HepG2 (cell line): ENCODE results near the gene BICRA. TPM values are rescaled to one million over a fixed set of nuclear protein-coding genes. Genes with fewer than 3 reads are reported as not detected.

Experiments
- ATAC-seq: fragments of 200-7000 bp; cut with Tn5 transposase; 3 replicates; pipeline ENCODE4 v1.9.1; 2020; ENCODE audit warnings: mild to moderate bottlenecking, moderate library complexity
- BruUV-seq: library from RNA; stranded (reverse); fragments of 400-500 nt; replicated peaks from 2 replicates; lab custom pipeline; 2021; lab: Mats Ljungman, UMichigan
- CTCF ChIA-PET: fragments of 300-600 bp; formaldehyde crosslinking; extraction: SDS; loops from one replicate; lab custom pipeline; 2021; ENCODE audit warnings: low total read pairs, inconsistent platforms, low intra/inter-chr PET ratio; lab: Yijun Ruan, JAX
- POLR2A ChIA-PET: fragments of 350-600 bp; sonication (Branson Sonifier 250); formaldehyde crosslinking; loops from one replicate; lab custom pipeline; 2020; ENCODE audit warnings: antibody characterized with exemption, inconsistent platforms; lab: Yijun Ruan, JAX
- DNase-seq: peaks from one replicate; pipeline ENCODE4 v3.0.0-alpha.2; 2015; ENCODE audit warnings: low spot score
- FAIRE-seq: peaks from 3 replicates; lab custom pipeline; 2011; peaks lifted over from hg19 to GRCh38; lab: Jason Lieb, UNC
- H2AFZ ChIP-seq: one replicate; pipeline ENCODE4 v1.6.1; 2011; ENCODE audit warnings: low read length, inconsistent platforms
- H3K27ac ChIP-seq: fragments of 300-600 bp; 3 replicates; pipeline ENCODE4 v1.8.0; 2011; ENCODE audit warnings: mixed run types, mild to moderate bottlenecking, mixed read lengths, low read length, inconsistent platforms; ENCODE audit not compliant: insufficient read depth; ENCODE audit errors: extremely low read length
- H3K27me3 ChIP-seq, 2 experiments: fragments of 200-600 bp in 1 of 2; 2 replicates in 1 of 2; 3 replicates in 1 of 2; pipeline versions ENCODE4 v1.6.0 to v1.8.0; 2011; ENCODE audit warnings: low read length in 2 of 2, mild to moderate bottlenecking in 2 of 2, moderate library complexity in 2 of 2, inconsistent platforms in 1 of 2; ENCODE audit not compliant: insufficient read depth in 2 of 2, control insufficient read depth in 1 of 2
- H3K36me3 ChIP-seq, 2 experiments: fragments of 200-600 bp in 1 of 2; replicated peaks in 1 of 2; 2 replicates in 1 of 2; 3 replicates in 1 of 2; pipeline versions ENCODE4 v1.5.1 to v1.8.0; 2011; ENCODE audit warnings: low read length in 2 of 2, inconsistent platforms in 1 of 2; ENCODE audit not compliant: insufficient read depth in 2 of 2, control insufficient read depth in 1 of 2
- H3K4me1 ChIP-seq: 2 replicates; pipeline ENCODE4 v1.5.1; 2012; ENCODE audit warnings: low read length, inconsistent platforms; ENCODE audit not compliant: insufficient read depth
- H3K4me2 ChIP-seq: 2 replicates; pipeline ENCODE4 v1.6.0; 2011; ENCODE audit warnings: low read depth, low read length, inconsistent platforms
- H3K4me3 ChIP-seq, 3 experiments: fragments of 200-600 bp in 1 of 3; sonication (generic), shearing (Covaris generic) in 1 of 3; replicated peaks in 1 of 3; 2 replicates each; pipeline ENCODE4 v1.5.1; 2011 to 2016; ENCODE audit warnings: low read length in 3 of 3, inconsistent platforms in 2 of 3, low read depth in 2 of 3, mild to moderate bottlenecking in 2 of 3, control low read depth in 1 of 3, mixed read lengths in 1 of 3; ENCODE audit not compliant: insufficient read depth in 1 of 3
- H3K79me2 ChIP-seq: one replicate; pipeline ENCODE4 v1.6.1; 2011; ENCODE audit warnings: low read length, inconsistent platforms; ENCODE audit not compliant: insufficient read depth
- H3K9ac ChIP-seq: 2 replicates; pipeline ENCODE4 v1.6.0; 2011; ENCODE audit warnings: mild to moderate bottlenecking, low read depth, low read length, inconsistent platforms; ENCODE audit not compliant: insufficient read depth
- H3K9me3 ChIP-seq: 2 replicates; pipeline ENCODE4 v1.5.1; 2012; ENCODE audit warnings: mild to moderate bottlenecking, low read length
- H4K20me1 ChIP-seq: 2 replicates; pipeline ENCODE4 v1.6.0; 2011; ENCODE audit warnings: inconsistent platforms, mild to moderate bottlenecking, low read length, moderate library complexity; ENCODE audit not compliant: insufficient read depth
- AGO2 ChIP-seq: fragments of 200-400 bp; formaldehyde crosslinking; optimal IDR thresholded peaks from 2 replicates; pipeline ENCODE3; 2017; ENCODE audit warnings: mild to moderate bottlenecking, low read depth, low read length, moderate library complexity
- FOXM1 ChIP-seq: sonication (generic); formaldehyde crosslinking; IDR thresholded peaks from 2 replicates; pipeline ENCODE4 v1.5.0; 2020; ENCODE audit warnings: missing genetic modification reagents
- POLR2A ChIP-seq, 2 experiments: IDR thresholded peaks; 2 replicates each; pipeline ENCODE4 v1.6.1; 2011; ENCODE audit warnings: low read depth in 2 of 2, low read length in 2 of 2, mild to moderate bottlenecking in 1 of 2, moderate library complexity in 1 of 2; ENCODE audit not compliant: insufficient read depth in 1 of 2
- RBFOX2 ChIP-seq: fragments of 200-400 bp; formaldehyde crosslinking; IDR thresholded peaks from 2 replicates; pipeline ENCODE4 v1.6.1; 2017; ENCODE audit warnings: low read depth, mild to moderate bottlenecking, low read length
- TAF1 ChIP-seq: sonication (generic); formaldehyde crosslinking; IDR thresholded peaks from 2 replicates; pipeline ENCODE4 v1.4.0; 2020; ENCODE audit warnings: missing genetic modification reagents
- WGBS: methylation state at CpG from one replicate; pipeline ENCODE4 v1.1.6; 2017; ENCODE audit warnings: low lambda C conversion rate; 5-methylcytosine and 5-hydroxymethylcytosine counted together
- in situ Hi-C: cut with HindIII; loops from 2 replicates; pipeline ENCODE4 v1.10.0; 2017; ENCODE audit warnings: low pct_unique_long_range_greater_than_20kb; ENCODE audit not compliant: extremely low pct_ligation_motif_present
- intact Hi-C: fragments of 100-400 bp; cut with micrococcal nuclease; formaldehyde crosslinking; loops from one replicate; pipeline ENCODE4 v1.10.0; 2022; ENCODE audit not compliant: unreplicated experiment
- polyA plus RNA-seq, 8 experiments: library from polyadenylated mRNA; depleted of rRNA in 3 of 8; stranded (reverse) in 7 of 8; unstranded in 1 of 8; fragments of >200 nt; fragmentation: Illumina TruSeq in 4 of 8; extraction: Trizol in 4 of 8; gene quantifications; 2 replicates each; pipeline versions ENCODE4 v1.2.1 to v1.2.3, GENCODE V29; 2011 to 2016; ENCODE audit warnings: low read depth in 4 of 8, missing spikeins in 1 of 8, mixed read lengths in 1 of 8; ENCODE audit not compliant: insufficient read depth in 1 of 8
- small RNA-seq, 3 experiments: library from RNA; depleted of rRNA; stranded (forward); fragments of <200 nt; gene quantifications; one replicate each; pipeline ENCODE3, GENCODE V24; 2012; ENCODE audit warnings: low read depth in 2 of 3, low replicate concordance in 1 of 3; ENCODE audit not compliant: insufficient read length in 3 of 3, insufficient read depth in 2 of 3
- total RNA-seq, 5 experiments: library from RNA; depleted of rRNA; stranded (reverse); fragments of >200 nt; fragmentation: Illumina TruSeq; extraction: Trizol; gene quantifications; 2 replicates each; pipeline ENCODE4 v1.2.3, GENCODE V29; 2016; ENCODE audit warnings: low read depth in 1 of 5

BICRA gene
- total and polyA plus RNA-seq, 2 of the 13 experiments (the other 11 are each of a cell fraction or from before 2014, with no cell fraction given), result 0.55 to 0.71 TPM

GRCh38 chr19:47750752-47751151 lies 141.8 kb downstream of the BICRA start:
- no peak overlapping the region for H3K4me2 ChIP-seq
- BruUV-seq, result no TSS peak
- FAIRE-seq (no peak), DNase-seq (no peak), ATAC-seq (no peak)
- H3K27me3 ChIP-seq, result no peaks in the 10 kb centered on the region
- H3K36me3 ChIP-seq, result peaks cover 35 to 73% of the 10 kb centered on the region in 2 experiments
- peaks cover 36% of the 10 kb centered on the region for H3K4me1 ChIP-seq
- no peak overlapping the region for H3K9ac ChIP-seq
- peaks cover 25% of the 10 kb centered on the region for H3K79me2 ChIP-seq
- H4K20me1 ChIP-seq, result peaks cover 9% of the 10 kb centered on the region; the same call in 1 of the 2 replicates
- no peak overlapping the region for H3K27ac ChIP-seq
- intact Hi-C loops, result no loop called here
- in situ Hi-C loops, result no loop called here
- POLR2A ChIA-PET, result no interaction called here
- H3K9me3 ChIP-seq, result no peaks in the 10 kb centered on the region
- CTCF ChIA-PET, result no interaction called here
- H2AFZ ChIP-seq, result no peak overlapping the region
- no peak overlapping the region for H3K4me3 ChIP-seq
- WGBS, result 100% methylated on average over 3 of the region's 18 CpGs
- TF ChIP-seq TAF1 (no peak), RBFOX2 (peak; percentile 53; the same call in 1 of the 2 replicates)
- TF ChIP-seq, all 625 proteins: peak for 1

- in situ Hi-C loops (no loop called here), intact Hi-C loops (no loop called here)
- Histone ChIP-seq H2AFZ (no peak overlapping the region), H3K9me3 (no peaks in the 10 kb centered on the region), H3K79me2 (peaks cover 10% of the 10 kb centered on the region), H3K9ac (no peak overlapping the region), H3K4me1 (peaks cover 37% of the 10 kb centered on the region), H3K36me3 (peaks cover 41 to 83% of the 10 kb centered on the region in 2 experiments; a peak in 4 of 5 replicates), H3K27me3 (no peaks in the 10 kb centered on the region), H3K4me2 (no peak overlapping the region), H3K27ac (no peak overlapping the region), H4K20me1 (0 out of 2 replicates have a peak, but pooled peaks cover 12% of the 10 kb centered on the region), H3K4me3 (no peak overlapping the region)
- ATAC-seq (no peak), DNase-seq (no peak), FAIRE-seq (no peak)
- TF ChIP-seq POLR2A (IDR thresholded peaks at IDR 0.05; ENCODE audit: insufficient read depth in 1 of 2, low read depth in 2 of 2, low read length in 2 of 2) (0 out of 4 replicates have a peak, but pooled peaks of 1 of the 2 experiments have one; percentile 23), RBFOX2 (peak; percentile 53), AGO2 (peak; percentile 83), FOXM1 (CRISPR knock-in tag) (no peak)
- no TSS peak for BruUV-seq
- WGBS, result 97% methylated on average over 23 of the region's 27 CpGs
- ChIA-PET CTCF (no interaction called here), POLR2A (interaction anchor here (0.6 kb wide), 1 partner anchor 36 kb away, joined by 3 read pairs; no protein-coding TSS in a partner anchor)
Observed at GRCh38 chr19:47752440-47753211, 143.7 kb downstream of the BICRA start.

Small RNAs within 50 kb of the gene (small RNA-seq; reads per million reads assigned to genes)
- gene RN7SL322P, result 0 reads per million in 3 experiments

Other genes with a start within 250 kb of the BICRA start
- 0.09 and 1.2 TPM in 2 replicates for gene MEIS3, start 189.6 kb upstream of the BICRA start, total RNA-seq (2016; rRNA removed; fragmentation: Illumina TruSeq; extraction: Trizol)
- gene MEIS3, start 189.6 kb upstream of the BICRA start, polyA plus RNA-seq (2011; rRNA removed), result 0.70 and 0.94 TPM in 2 replicates
- 0.02 TPM in 1 of 2 replicates, not detected in the other for gene SLC8A2, start 137.2 kb upstream of the BICRA start, total RNA-seq (2016; rRNA removed; fragmentation: Illumina TruSeq; extraction: Trizol)
- gene SLC8A2, start 137.2 kb upstream of the BICRA start, polyA plus RNA-seq (2011; rRNA removed), result 0.09 TPM in 1 of 2 replicates, not detected in the other
- gene KPTN, start 124.9 kb upstream of the BICRA start, total RNA-seq (2016; rRNA removed; fragmentation: Illumina TruSeq; extraction: Trizol), result 8.4 and 9.1 TPM in 2 replicates
- 13.3 and 17.6 TPM in 2 replicates for gene KPTN, start 124.9 kb upstream of the BICRA start, polyA plus RNA-seq (2011; rRNA removed)
- 32.6 and 36.5 TPM in 2 replicates for gene NAPA, start 94.1 kb upstream of the BICRA start, total RNA-seq (2016; rRNA removed; fragmentation: Illumina TruSeq; extraction: Trizol)
- gene NAPA, start 94.1 kb upstream of the BICRA start, polyA plus RNA-seq (2011; rRNA removed), result 65.9 and 74.4 TPM in 2 replicates
- gene ZNF541, start 36.0 kb upstream of the BICRA start, total RNA-seq (2016; rRNA removed; fragmentation: Illumina TruSeq; extraction: Trizol), result 0.04 TPM in 1 of 2 replicates, not detected in the other
- gene ZNF541, start 36.0 kb upstream of the BICRA start, polyA plus RNA-seq (2011; rRNA removed), result 0.03 and 0.08 TPM in 2 replicates
- gene EHD2, start 104.3 kb downstream of the BICRA start, total RNA-seq (2016; rRNA removed; fragmentation: Illumina TruSeq; extraction: Trizol), result 0.08 and 0.09 TPM in 2 replicates
- 0.28 and 0.33 TPM in 2 replicates for gene EHD2, start 104.3 kb downstream of the BICRA start, polyA plus RNA-seq (2011; rRNA removed)
- gene NOP53, start 136.4 kb downstream of the BICRA start, total RNA-seq (2016; rRNA removed; fragmentation: Illumina TruSeq; extraction: Trizol), result 44.2 and 53.9 TPM in 2 replicates
- 137 and 141 TPM in 2 replicates for gene NOP53, start 136.4 kb downstream of the BICRA start, polyA plus RNA-seq (2011; rRNA removed)
- gene SELENOW, start 169.6 kb downstream of the BICRA start, total RNA-seq (2016; rRNA removed; fragmentation: Illumina TruSeq; extraction: Trizol), result 57.0 and 64.7 TPM in 2 replicates
- gene SELENOW, start 169.6 kb downstream of the BICRA start, polyA plus RNA-seq (2011; rRNA removed), result 50.3 and 55.8 TPM in 2 replicates
- not detected in 2 replicates for gene TPRX1, start 195.4 kb downstream of the BICRA start, total RNA-seq (2016; rRNA removed; fragmentation: Illumina TruSeq; extraction: Trizol)
- gene TPRX1, start 195.4 kb downstream of the BICRA start, polyA plus RNA-seq (2011; rRNA removed), result not detected in 2 replicates
- gene CRX, start 212.8 kb downstream of the BICRA start, total RNA-seq (2016; rRNA removed; fragmentation: Illumina TruSeq; extraction: Trizol), result not detected in 2 replicates
- not detected in 2 replicates for gene CRX, start 212.8 kb downstream of the BICRA start, polyA plus RNA-seq (2011; rRNA removed)